DMS 273 (cell line): ENCODE results near the gene FAM9C.

ENCODE experiments used
- DNase-seq: peaks from one replicate; lab custom pipeline; 2025; ENCODE audit not compliant: unreplicated experiment; lab: John Stamatoyannopoulos, UW

The FAM9C gene

GRCh38 chrX:13008851-13009250, 35.6 kb downstream of the FAM9C start:
- no peak for DNase-seq

GRCh38 chrX:13008189-13008533, 36.3 kb downstream of the FAM9C start:
- no peak for DNase-seq

GRCh38 chrX:13007519-13008188, 36.8 kb downstream of the FAM9C start:
- DNase-seq: peak; percentile 51

GRCh38 chrX:13005661-13006473, 38.6 kb downstream of the FAM9C start:
- DNase-seq: peak; percentile 20

GRCh38 chrX:13001961-13002671, 42.3 kb downstream of the FAM9C start:
- DNase-seq: no peak

- DNase-seq: no peak
Observed at GRCh38 chrX:13001097-13001496, 43.3 kb downstream of the FAM9C start.

- DNase-seq: no peak
Observed at GRCh38 chrX:13000301-13000811, 44.1 kb downstream of the FAM9C start.

GRCh38 chrX:12999422-12999821, 45.0 kb downstream of the FAM9C start:
- no peak for DNase-seq

- no peak for DNase-seq
Observed at GRCh38 chrX:12997906-12998687, 46.3 kb downstream of the FAM9C start.

- no peak for DNase-seq
Observed at GRCh38 chrX:12996934-12997435, 47.4 kb downstream of the FAM9C start.

GRCh38 chrX:12994321-12994720, 50.1 kb downstream of the FAM9C start:
- DNase-seq: no peak

- DNase-seq: no peak
Observed at GRCh38 chrX:12993826-12994225, 50.6 kb downstream of the FAM9C start.

- no peak for DNase-seq
Observed at GRCh38 chrX:12992544-12993118, 51.8 kb downstream of the FAM9C start.

GRCh38 chrX:12991575-12991974, 52.8 kb downstream of the FAM9C start:
- DNase-seq: no peak

- DNase-seq: no peak
Observed at GRCh38 chrX:12989461-12989860, 55.0 kb downstream of the FAM9C start.

- no peak for DNase-seq
Observed at GRCh38 chrX:12988797-12989196, 55.6 kb downstream of the FAM9C start.

GRCh38 chrX:12987900-12988594, 56.4 kb downstream of the FAM9C start:
- no peak for DNase-seq

- DNase-seq: no peak
Observed at GRCh38 chrX:12987340-12987739, 57.1 kb downstream of the FAM9C start.

GRCh38 chrX:12986886-12987285, 57.5 kb downstream of the FAM9C start:
- DNase-seq: no peak
